Measurements from ENCODE around the gene PSTPIP2.

- TF ChIP-seq, protein P1, sequence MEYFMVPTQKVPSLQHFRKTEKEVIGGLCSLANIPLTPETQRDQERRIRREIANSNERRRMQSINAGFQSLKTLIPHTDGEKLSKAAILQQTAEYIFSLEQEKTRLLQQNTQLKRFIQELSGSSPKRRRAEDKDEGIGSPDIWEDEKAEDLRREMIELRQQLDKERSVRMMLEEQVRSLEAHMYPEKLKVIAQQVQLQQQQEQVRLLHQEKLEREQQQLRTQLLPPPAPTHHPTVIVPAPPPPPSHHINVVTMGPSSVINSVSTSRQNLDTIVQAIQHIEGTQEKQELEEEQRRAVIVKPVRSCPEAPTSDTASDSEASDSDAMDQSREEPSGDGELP (IDR thresholded peaks at IDR 0.05; ENCODE audit: borderline replicate concordance, low read depth), result no peak
- TF ChIP-seq, protein P2, sequence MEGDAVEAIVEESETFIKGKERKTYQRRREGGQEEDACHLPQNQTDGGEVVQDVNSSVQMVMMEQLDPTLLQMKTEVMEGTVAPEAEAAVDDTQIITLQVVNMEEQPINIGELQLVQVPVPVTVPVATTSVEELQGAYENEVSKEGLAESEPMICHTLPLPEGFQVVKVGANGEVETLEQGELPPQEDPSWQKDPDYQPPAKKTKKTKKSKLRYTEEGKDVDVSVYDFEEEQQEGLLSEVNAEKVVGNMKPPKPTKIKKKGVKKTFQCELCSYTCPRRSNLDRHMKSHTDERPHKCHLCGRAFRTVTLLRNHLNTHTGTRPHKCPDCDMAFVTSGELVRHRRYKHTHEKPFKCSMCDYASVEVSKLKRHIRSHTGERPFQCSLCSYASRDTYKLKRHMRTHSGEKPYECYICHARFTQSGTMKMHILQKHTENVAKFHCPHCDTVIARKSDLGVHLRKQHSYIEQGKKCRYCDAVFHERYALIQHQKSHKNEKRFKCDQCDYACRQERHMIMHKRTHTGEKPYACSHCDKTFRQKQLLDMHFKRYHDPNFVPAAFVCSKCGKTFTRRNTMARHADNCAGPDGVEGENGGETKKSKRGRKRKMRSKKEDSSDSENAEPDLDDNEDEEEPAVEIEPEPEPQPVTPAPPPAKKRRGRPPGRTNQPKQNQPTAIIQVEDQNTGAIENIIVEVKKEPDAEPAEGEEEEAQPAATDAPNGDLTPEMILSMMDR (CRISPR knock-in tag; IDR thresholded peaks at IDR 0.05), result no peak
- TF ChIP-seq ZNF12 (CRISPR knock-in tag; IDR thresholded peaks at IDR 0.05) (no peak), GABPA (IDR thresholded peaks at IDR 0.05; ENCODE audit: low read depth, low read length) (no peak), GABPA (CRISPR knock-in tag; IDR thresholded peaks at IDR 0.05; ENCODE audit: low read depth) (no peak), EP300 (IDR thresholded peaks at IDR 0.05; ENCODE audit: low read depth in 2 of 2, low read length in 2 of 2) (no peak), EP300 (CRISPR knock-in tag; IDR thresholded peaks at IDR 0.05; ENCODE audit: borderline replicate concordance) (no peak), CHD4 (IDR thresholded peaks at IDR 0.05; ENCODE audit: borderline replicate concordance, low read length) (no peak), TMF1 (CRISPR knock-in tag; IDR thresholded peaks at IDR 0.05; ENCODE audit: low read depth) (no peak), CBX1 (IDR thresholded peaks at IDR 0.05; ENCODE audit: low read depth) (no peak), ZNF552 (CRISPR knock-in tag; IDR thresholded peaks at IDR 0.05; ENCODE audit: borderline replicate concordance) (no peak)
- TF ChIP-seq, protein P3, sequence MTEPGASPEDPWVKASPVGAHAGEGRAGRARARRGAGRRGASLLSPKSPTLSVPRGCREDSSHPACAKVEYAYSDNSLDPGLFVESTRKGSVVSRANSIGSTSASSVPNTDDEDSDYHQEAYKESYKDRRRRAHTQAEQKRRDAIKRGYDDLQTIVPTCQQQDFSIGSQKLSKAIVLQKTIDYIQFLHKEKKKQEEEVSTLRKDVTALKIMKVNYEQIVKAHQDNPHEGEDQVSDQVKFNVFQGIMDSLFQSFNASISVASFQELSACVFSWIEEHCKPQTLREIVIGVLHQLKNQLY (CRISPR knock-in tag; IDR thresholded peaks at IDR 0.05), result no peak
Measured at GRCh38 chr18:45976974-45977373, 95.1 kb downstream of the PSTPIP2 start.

All from HepG2 (cell line).